Fibroblast of lung (primary cell): ENCODE measurements around the gene IL20RA. TPM values are rescaled to one million over a fixed set of nuclear protein-coding genes. Genes with fewer than 3 reads are reported as not detected.

Source experiments
- DNase-seq, 2 donors: peaks; one replicate each; pipeline versions ENCODE4 v3.0.0 to v3.0.0-alpha.2; 2010; ENCODE audit warnings: low read depth in 2 of 2
- H2AFZ ChIP-seq: 2 replicates; pipeline ENCODE4 v1.5.1; 2012; ENCODE audit warnings: low read length, control low read depth, inconsistent platforms
- H3K27ac ChIP-seq: 2 replicates; pipeline ENCODE4 v1.5.1; 2011; ENCODE audit warnings: low read length, control low read depth; ENCODE audit not compliant: insufficient read depth
- H3K27me3 ChIP-seq: 2 replicates; pipeline ENCODE4 v1.5.1; 2011; ENCODE audit warnings: mild to moderate bottlenecking, low read length; ENCODE audit not compliant: control insufficient read depth, insufficient read depth
- H3K36me3 ChIP-seq: 2 replicates; pipeline ENCODE4 v1.5.1; 2011; ENCODE audit warnings: low read length; ENCODE audit not compliant: control insufficient read depth, insufficient read depth
- H3K4me1 ChIP-seq: 2 replicates; pipeline ENCODE4 v1.5.1; 2011; ENCODE audit warnings: low read length; ENCODE audit not compliant: control insufficient read depth, insufficient read depth; ENCODE audit errors: extremely low read depth
- H3K4me2 ChIP-seq: 2 replicates; pipeline ENCODE4 v1.5.1; 2011; ENCODE audit warnings: low read length, control low read depth; ENCODE audit not compliant: insufficient read depth; ENCODE audit errors: extremely low read depth
- H3K4me3 ChIP-seq, 4 experiments: fragments of 200-600 bp in 1 of 4; sonication (generic) in 1 of 4; replicated peaks in 1 of 4; 2 replicates each; pipeline ENCODE4 v1.5.1; 2011 to 2016; ENCODE audit warnings: low read length in 4 of 4, low read depth in 3 of 4, mild to moderate bottlenecking in 3 of 4, control low read depth in 2 of 4, inconsistent platforms in 1 of 4, mixed read lengths in 1 of 4; ENCODE audit not compliant: insufficient read depth in 1 of 4; ENCODE audit errors: control extremely low read depth in 1 of 4
- H3K79me2 ChIP-seq: 2 replicates; pipeline ENCODE4 v1.5.1; 2012; ENCODE audit warnings: mild to moderate bottlenecking, low read length, inconsistent platforms; ENCODE audit not compliant: control insufficient read depth, insufficient read depth
- H3K9ac ChIP-seq: 2 replicates; pipeline ENCODE4 v1.5.1; 2011; ENCODE audit warnings: mild to moderate bottlenecking, low read length, control low read depth; ENCODE audit not compliant: insufficient read depth
- H3K9me3 ChIP-seq: 2 replicates; pipeline ENCODE4 v1.5.1; 2012; ENCODE audit warnings: low read depth, low read length; ENCODE audit not compliant: control insufficient read depth, insufficient read depth
- H4K20me1 ChIP-seq: 2 replicates; pipeline ENCODE4 v1.5.1; 2011; ENCODE audit warnings: low read length; ENCODE audit not compliant: control insufficient read depth, insufficient read depth; ENCODE audit errors: extremely low read depth
- EZH2 ChIP-seq: IDR thresholded peaks from 2 replicates; pipeline ENCODE4 v1.5.1; 2012; ENCODE audit warnings: low read length, control low read depth, mild to moderate bottlenecking; ENCODE audit errors: missing control alignments
- polyA plus RNA-seq, 2 donors: library from polyadenylated mRNA; depleted of rRNA in 1 of 2; stranded (reverse) in 1 of 2; unstranded in 1 of 2; fragments of >200 nt; gene quantifications; 2 replicates each; pipeline ENCODE4 v1.2.1, GENCODE V29; 2011 to 2012; ENCODE audit warnings: missing spikeins in 1 of 2
- total RNA-seq: library from RNA; depleted of rRNA; stranded (reverse); fragments of >200 nt; gene quantifications from 2 replicates; pipeline ENCODE4 v1.2.1, GENCODE V29; 2014
- TF ChIP-seq, protein P1 (sequence below), 2 donors: IDR thresholded peaks in 1 of 2; conservative IDR thresholded peaks in 1 of 2; 1 replicate in 1 of 2; 2 replicates in 1 of 2; pipeline ENCODE4 v1.5.1; 2011 to 2012; ENCODE audit warnings: low read length in 2 of 2, control low read depth in 1 of 2, inconsistent platforms in 1 of 2, low read depth in 1 of 2, mild to moderate bottlenecking in 1 of 2

The IL20RA gene
- total and polyA plus RNA-seq, 2 donors (not counting 1 experiment from before 2014, with no cell fraction given): 0.10 to 0.33 TPM

DNA sequence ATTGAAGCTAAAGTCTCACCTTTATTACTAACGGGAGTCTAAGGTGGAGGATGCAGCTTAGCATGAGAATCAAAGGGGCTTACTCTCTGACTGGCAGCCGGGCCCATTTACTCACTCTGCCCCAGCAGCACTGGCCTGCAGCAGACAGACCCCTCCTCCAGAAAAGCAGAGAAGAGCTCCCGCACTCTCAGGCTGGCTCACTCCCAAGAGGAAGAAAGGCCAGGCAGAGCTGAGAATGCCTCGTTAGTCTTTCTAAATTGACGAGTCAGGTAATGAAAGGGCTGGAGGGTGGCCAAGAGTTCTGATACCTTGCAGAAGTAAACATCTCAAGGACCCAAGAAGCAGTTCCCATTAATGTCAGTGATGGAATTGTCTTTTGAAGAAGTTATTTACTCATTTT lies 44.5 kb upstream of the IL20RA start:
- no peaks in the 10 kb centered on the region for H3K4me1 ChIP-seq
- DNase-seq: no peak
- H4K20me1 ChIP-seq: no peaks in the 10 kb centered on the region
- no peaks in the 10 kb centered on the region for H3K27me3 ChIP-seq
- no peak overlapping the region for H3K27ac ChIP-seq
- no peak overlapping the region for H3K4me3 ChIP-seq
- no peak overlapping the region for H3K9ac ChIP-seq
- H3K4me2 ChIP-seq: no peak overlapping the region
- TF ChIP-seq EZH2: no peak
- TF ChIP-seq, protein P1, sequence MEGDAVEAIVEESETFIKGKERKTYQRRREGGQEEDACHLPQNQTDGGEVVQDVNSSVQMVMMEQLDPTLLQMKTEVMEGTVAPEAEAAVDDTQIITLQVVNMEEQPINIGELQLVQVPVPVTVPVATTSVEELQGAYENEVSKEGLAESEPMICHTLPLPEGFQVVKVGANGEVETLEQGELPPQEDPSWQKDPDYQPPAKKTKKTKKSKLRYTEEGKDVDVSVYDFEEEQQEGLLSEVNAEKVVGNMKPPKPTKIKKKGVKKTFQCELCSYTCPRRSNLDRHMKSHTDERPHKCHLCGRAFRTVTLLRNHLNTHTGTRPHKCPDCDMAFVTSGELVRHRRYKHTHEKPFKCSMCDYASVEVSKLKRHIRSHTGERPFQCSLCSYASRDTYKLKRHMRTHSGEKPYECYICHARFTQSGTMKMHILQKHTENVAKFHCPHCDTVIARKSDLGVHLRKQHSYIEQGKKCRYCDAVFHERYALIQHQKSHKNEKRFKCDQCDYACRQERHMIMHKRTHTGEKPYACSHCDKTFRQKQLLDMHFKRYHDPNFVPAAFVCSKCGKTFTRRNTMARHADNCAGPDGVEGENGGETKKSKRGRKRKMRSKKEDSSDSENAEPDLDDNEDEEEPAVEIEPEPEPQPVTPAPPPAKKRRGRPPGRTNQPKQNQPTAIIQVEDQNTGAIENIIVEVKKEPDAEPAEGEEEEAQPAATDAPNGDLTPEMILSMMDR (conservative IDR thresholded peaks at IDR 0.05 in 1 of 2, IDR thresholded peaks at IDR 0.05 in 1 of 2; ENCODE audit: low read depth in 1 of 2, low read length in 2 of 2): no peak
- H3K79me2 ChIP-seq: no peaks in the 10 kb centered on the region
- no peaks in the 10 kb centered on the region for H3K36me3 ChIP-seq
- no peaks in the 10 kb centered on the region for H3K9me3 ChIP-seq
- no peak overlapping the region for H2AFZ ChIP-seq

DNA sequence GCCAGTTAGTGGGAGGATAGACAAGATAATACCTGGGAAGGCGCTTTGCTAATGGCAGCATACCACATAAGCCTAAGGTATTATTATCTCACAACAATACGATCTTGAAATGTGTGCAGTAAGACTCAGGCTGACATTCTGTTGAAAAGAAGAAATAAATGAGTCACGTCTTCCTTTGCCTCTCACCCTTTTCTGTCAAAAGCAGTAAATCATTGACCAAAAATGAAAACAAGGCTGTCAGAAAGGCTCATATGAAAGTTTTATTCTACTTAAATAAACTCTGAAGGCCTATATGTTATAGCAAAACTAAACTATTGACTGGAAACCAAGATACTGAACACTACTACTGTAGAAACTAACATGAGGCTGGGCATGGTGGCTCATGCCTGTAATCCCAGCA lies 43.1 kb upstream of the IL20RA start:
- no peak for DNase-seq
- Histone ChIP-seq H2AFZ (no peak overlapping the region), H3K9me3 (no peaks in the 10 kb centered on the region), H3K4me2 (no peak overlapping the region), H3K36me3 (no peaks in the 10 kb centered on the region), H4K20me1 (no peaks in the 10 kb centered on the region), H3K27me3 (no peaks in the 10 kb centered on the region), H3K4me1 (no peaks in the 10 kb centered on the region), H3K79me2 (no peaks in the 10 kb centered on the region), H3K27ac (no peak overlapping the region), H3K9ac (no peak overlapping the region), H3K4me3 (no peak overlapping the region)
- TF ChIP-seq, protein P1 (conservative IDR thresholded peaks at IDR 0.05 in 1 of 2, IDR thresholded peaks at IDR 0.05 in 1 of 2; ENCODE audit: low read depth in 1 of 2, low read length in 2 of 2): no peak
- TF ChIP-seq EZH2: no peak

DNA sequence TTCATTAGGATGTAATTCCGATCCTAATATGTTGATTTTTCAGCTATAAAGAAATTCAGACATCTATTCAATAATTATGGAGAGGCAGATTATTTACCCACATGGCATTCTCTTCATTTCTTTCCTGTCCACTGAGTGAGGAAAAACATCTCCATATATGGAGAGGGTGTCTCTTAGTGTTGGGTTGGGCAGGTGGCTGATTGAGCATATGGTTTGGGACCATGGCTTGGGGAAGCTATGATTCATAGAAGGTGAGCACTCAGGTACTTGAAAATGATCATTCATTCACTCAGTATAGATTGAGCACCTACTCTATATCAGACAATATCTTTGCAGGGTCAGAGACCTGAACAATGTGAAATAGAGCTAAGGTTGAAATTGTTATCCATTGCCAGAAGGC lies 41.3 kb upstream of the IL20RA start:
- Histone ChIP-seq H3K4me3 (no peak overlapping the region), H2AFZ (no peak overlapping the region), H3K79me2 (no peaks in the 10 kb centered on the region), H3K9me3 (no peaks in the 10 kb centered on the region), H3K27ac (no peak overlapping the region), H3K4me2 (no peak overlapping the region), H4K20me1 (no peaks in the 10 kb centered on the region), H3K4me1 (no peaks in the 10 kb centered on the region), H3K36me3 (no peaks in the 10 kb centered on the region), H3K9ac (no peak overlapping the region), H3K27me3 (no peaks in the 10 kb centered on the region)
- no peak for DNase-seq
- TF ChIP-seq EZH2: no peak
- TF ChIP-seq, protein P1 (conservative IDR thresholded peaks at IDR 0.05 in 1 of 2, IDR thresholded peaks at IDR 0.05 in 1 of 2; ENCODE audit: low read depth in 1 of 2, low read length in 2 of 2): no peak
